PC-9 (cell line): ENCODE measurements around the gene C5orf15. TPM values are rescaled to one million over a fixed set of nuclear protein-coding genes. Genes with fewer than 3 reads are reported as not detected.

Source experiments
- Bru-seq: library from RNA; stranded (reverse); fragments of 400-500 nt; gene quantifications from one replicate; lab custom pipeline; 2021; lab: Mats Ljungman, UMichigan
- BruChase-seq, 2 experiments: library from RNA; stranded (reverse); fragments of 400-500 nt; gene quantifications; one replicate each; lab custom pipeline; 2021; lab: Mats Ljungman, UMichigan
- BruUV-seq: library from RNA; stranded (reverse); fragments of 400-500 nt; replicated peaks from 2 replicates; lab custom pipeline; 2021; lab: Mats Ljungman, UMichigan
- CTCF ChIA-PET: fragments of 300-600 bp; sonication (Branson Sonifier 250); formaldehyde crosslinking; loops from one replicate; lab custom pipeline; 2022; ENCODE audit warnings: antibody characterized with exemption; lab: Charles Lee
- POLR2A ChIA-PET: fragments of 300-600 bp; sonication (Branson Sonifier 250); formaldehyde crosslinking; loops from one replicate; lab custom pipeline; 2022; ENCODE audit warnings: antibody characterized with exemption; ENCODE audit not compliant: unreplicated experiment; lab: Charles Lee
- DNase-seq, 2 experiments: peaks; one replicate each; pipeline versions ENCODE4 v3.0.0 to v3.0.0-alpha.2; 2015 to 2022; ENCODE audit warnings: mixed read lengths in 1 of 2
- H2AFZ ChIP-seq: fragments of 200-600 bp; sonication (generic); 2 replicates; pipeline ENCODE4 v1.8.1; 2017; ENCODE audit warnings: antibody characterized with exemption
- H3F3A ChIP-seq: fragments of 200-600 bp; sonication (generic); 2 replicates; pipeline ENCODE4 v1.8.1; 2017; ENCODE audit warnings: antibody characterized with exemption, mild to moderate bottlenecking, low read depth; ENCODE audit not compliant: insufficient read depth
- H3K27ac ChIP-seq: fragments of 200-600 bp; sonication (generic); 2 replicates; pipeline ENCODE4 v1.6.1; 2016; ENCODE audit warnings: mixed run types
- H3K27me3 ChIP-seq: fragments of 200-600 bp; sonication (generic); 2 replicates; pipeline ENCODE4 v1.6.1; 2016; ENCODE audit warnings: low read depth, mixed run types; ENCODE audit not compliant: insufficient read depth
- H3K36me3 ChIP-seq: fragments of 200-600 bp; sonication (generic); 2 replicates; pipeline ENCODE4 v1.6.1; 2016; ENCODE audit warnings: low read depth, mixed run types
- H3K4me1 ChIP-seq: fragments of 200-600 bp; sonication (generic); replicated peaks from 2 replicates; pipeline ENCODE4 v1.6.1; 2016; ENCODE audit warnings: mixed run types; ENCODE audit not compliant: insufficient read depth
- H3K4me2 ChIP-seq: fragments of 200-600 bp; sonication (generic); 2 replicates; pipeline ENCODE4 v1.6.1; 2017; ENCODE audit warnings: mixed run types
- H3K4me3 ChIP-seq: fragments of 200-600 bp; sonication (generic); 2 replicates; pipeline ENCODE4 v1.6.1; 2016; ENCODE audit warnings: mixed run types
- H3K79me2 ChIP-seq: fragments of 200-600 bp; sonication (generic); 2 replicates; pipeline ENCODE4 v1.6.1; 2017; ENCODE audit warnings: low read depth, mixed run types
- H3K9me2 ChIP-seq: fragments of 200-600 bp; sonication (generic); 2 replicates; pipeline ENCODE4 v1.8.1; 2017; ENCODE audit warnings: mild to moderate bottlenecking; ENCODE audit not compliant: insufficient read depth
- H3K9me3 ChIP-seq: fragments of 200-600 bp; sonication (generic); 2 replicates; pipeline ENCODE4 v1.8.1; 2016; ENCODE audit warnings: low read depth; ENCODE audit not compliant: insufficient read depth
- H4K20me1 ChIP-seq: fragments of 200-600 bp; sonication (generic); 2 replicates; pipeline ENCODE4 v1.8.1; 2017; ENCODE audit not compliant: insufficient read depth
- EZH2 ChIP-seq: fragments of 200-600 bp; sonication (generic); IDR thresholded peaks from 2 replicates; pipeline ENCODE4 v1.8.0; 2017; ENCODE audit warnings: antibody characterized with exemption, low read depth
- intact Hi-C: fragments of 100-400 bp; cut with micrococcal nuclease; formaldehyde crosslinking; loops from one replicate; pipeline ENCODE4 v1.10.0; 2022; ENCODE audit not compliant: unreplicated experiment
- long read RNA-seq: library from polyadenylated mRNA; stranded (forward); transcript quantifications from one replicate; pipeline ENCODE4 v2.0.0, GENCODE V29; 2022
- total RNA-seq: library from RNA; stranded (reverse); gene quantifications from 2 replicates; pipeline ENCODE4 v1.2.3, GENCODE V29; 2021
- TF ChIP-seq, protein P1 (sequence below): fragments of 200-600 bp; sonication (generic); conservative IDR thresholded peaks from 2 replicates; pipeline ENCODE4 v1.6.1; 2017; ENCODE audit warnings: mixed run types, antibody characterized with exemption, mild to moderate bottlenecking, moderate library complexity

Gene C5orf15
- 24.4 and 45.0 TPM in 2 replicates for total RNA-seq
- Bru-seq, nascent RNA: percentile 81 among the genes with signal in this experiment
- BruChase-seq, experiment 1, labeled RNA remaining after a 2-hour chase: percentile 97 among the genes with signal in this experiment
- BruChase-seq, experiment 2, labeled RNA remaining after a 6-hour chase: percentile 94 among the genes with signal in this experiment
- long read RNA-seq, transcript C5orf15-201 (3 exons, 2,358 nt): major isoform, 134 of 138 reads
- long read RNA-seq, partial matches to known transcripts: 3 of 138 reads
- long read RNA-seq, other reads (novel, unspliced or antisense): 1 of 138 reads

DNA sequence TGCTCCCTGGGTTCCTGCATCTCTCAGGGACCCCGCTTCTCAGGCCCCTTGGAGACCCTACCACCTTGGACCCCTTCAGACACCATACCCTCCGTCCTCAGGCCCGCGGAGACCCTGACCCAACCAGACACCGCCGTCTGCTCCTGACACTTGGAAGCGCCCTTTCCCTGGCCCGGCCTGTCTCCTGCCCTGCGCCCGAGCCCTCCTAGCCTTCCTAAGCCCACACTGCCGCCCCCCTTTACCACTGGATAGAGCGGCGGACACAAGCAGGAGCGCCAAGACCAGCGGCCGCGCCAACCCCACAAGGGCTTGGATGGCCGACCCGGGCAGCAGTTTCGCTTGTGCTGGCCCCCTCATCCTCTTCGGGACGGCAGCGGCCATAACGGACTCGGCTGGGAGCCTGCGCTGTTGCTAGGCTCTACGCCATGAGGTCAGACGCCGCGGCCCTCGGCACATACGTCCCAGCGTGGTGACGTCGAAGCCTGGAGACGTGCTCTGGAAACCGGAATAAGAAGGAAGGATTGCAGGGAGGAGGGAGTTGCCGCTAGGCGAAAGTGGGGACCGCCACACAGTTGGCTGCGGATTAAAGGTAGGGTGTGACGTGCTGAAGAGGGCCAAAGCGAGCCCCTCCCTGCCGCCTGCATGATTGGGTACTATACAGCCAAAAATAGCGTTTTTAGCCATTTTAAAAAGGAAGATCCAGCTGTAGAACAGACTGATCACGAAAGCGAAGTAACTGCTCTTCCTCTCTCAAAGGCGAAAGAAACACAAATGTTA, at the start of gene C5orf15:
TSS of gene C5orf15 (minus strand) at position 422 of the 777 bp plus-strand sequence. CDS start at position 381, 41 bp downstream.
- Histone ChIP-seq H3K27ac (peak within 1 kb of the TSS; percentile 32), H3K9me3 (no peaks in the 10 kb centered on the region), H3K4me2 (peak within 1 kb of the TSS; percentile 87), H2AFZ (peak within 1 kb of the TSS; percentile 75), H3K79me2 (peaks cover 49% of the 10 kb centered on the region), H3K36me3 (peaks cover 14% of the 10 kb centered on the region; the same call in 1 of the 2 replicates), H3K27me3 (no peaks in the 10 kb centered on the region), H3K4me3 (peak within 1 kb of the TSS; percentile 74), H3F3A (peaks cover 39% of the 10 kb centered on the region), H4K20me1 (no peaks in the 10 kb centered on the region), H3K4me1 (peaks cover 16% of the 10 kb centered on the region; the same call in 1 of the 2 replicates), H3K9me2 (no peaks in the 10 kb centered on the region)
- DNase-seq: peak; percentile 87 to 93
- CTCF ChIA-PET: interaction anchor here (1.1 kb wide), 1 partner anchor 58 kb away, joined by 6 read pairs; no protein-coding TSS in a partner anchor
- no peak for TF ChIP-seq EZH2
- TF ChIP-seq, protein P1, sequence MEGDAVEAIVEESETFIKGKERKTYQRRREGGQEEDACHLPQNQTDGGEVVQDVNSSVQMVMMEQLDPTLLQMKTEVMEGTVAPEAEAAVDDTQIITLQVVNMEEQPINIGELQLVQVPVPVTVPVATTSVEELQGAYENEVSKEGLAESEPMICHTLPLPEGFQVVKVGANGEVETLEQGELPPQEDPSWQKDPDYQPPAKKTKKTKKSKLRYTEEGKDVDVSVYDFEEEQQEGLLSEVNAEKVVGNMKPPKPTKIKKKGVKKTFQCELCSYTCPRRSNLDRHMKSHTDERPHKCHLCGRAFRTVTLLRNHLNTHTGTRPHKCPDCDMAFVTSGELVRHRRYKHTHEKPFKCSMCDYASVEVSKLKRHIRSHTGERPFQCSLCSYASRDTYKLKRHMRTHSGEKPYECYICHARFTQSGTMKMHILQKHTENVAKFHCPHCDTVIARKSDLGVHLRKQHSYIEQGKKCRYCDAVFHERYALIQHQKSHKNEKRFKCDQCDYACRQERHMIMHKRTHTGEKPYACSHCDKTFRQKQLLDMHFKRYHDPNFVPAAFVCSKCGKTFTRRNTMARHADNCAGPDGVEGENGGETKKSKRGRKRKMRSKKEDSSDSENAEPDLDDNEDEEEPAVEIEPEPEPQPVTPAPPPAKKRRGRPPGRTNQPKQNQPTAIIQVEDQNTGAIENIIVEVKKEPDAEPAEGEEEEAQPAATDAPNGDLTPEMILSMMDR: no peak
- BruUV-seq: TSS peak; percentile 78
- POLR2A ChIA-PET: no interaction called here
- intact Hi-C loops: no loop called here

DNA sequence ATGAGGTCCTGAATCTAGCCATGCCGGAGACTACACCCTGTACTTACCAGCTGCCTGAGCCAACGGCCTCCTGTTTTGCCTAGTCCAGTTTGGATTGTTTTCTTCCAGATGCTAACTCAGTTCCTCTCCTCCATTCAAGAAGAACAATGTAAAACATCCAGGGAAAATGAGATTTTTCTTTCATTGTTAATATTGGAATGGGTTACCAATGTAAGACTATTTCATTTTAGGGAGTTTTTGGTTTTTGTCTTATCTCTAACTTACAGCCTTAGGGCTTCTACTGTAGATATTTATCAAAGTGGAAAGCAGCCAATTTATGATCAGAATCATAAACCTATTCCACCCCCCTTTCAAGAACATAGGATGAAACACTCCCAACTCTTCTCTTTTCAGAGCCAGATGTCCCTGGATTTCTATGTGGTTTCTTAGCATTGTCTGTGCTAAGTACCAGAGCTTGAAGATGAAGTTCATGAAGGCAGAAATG, 39.9 kb upstream of the C5orf15 start:
- TF ChIP-seq, protein P1: no peak
- TF ChIP-seq EZH2: no peak
- no peak overlapping the region for H2AFZ ChIP-seq
- ChIA-PET POLR2A (interaction anchor here (0.6 kb wide), 1 partner anchor 122 kb away, joined by 3 read pairs; no protein-coding TSS in a partner anchor), CTCF (no interaction called here)
- H3F3A ChIP-seq: peaks cover 15% of the 10 kb centered on the region; the same call in 1 of the 2 replicates
- H3K9me2 ChIP-seq: no peaks in the 10 kb centered on the region
- peaks cover 13% of the 10 kb centered on the region for H3K4me1 ChIP-seq
- peaks cover 36% of the 10 kb centered on the region for H3K79me2 ChIP-seq
- H3K4me2 ChIP-seq: no peak overlapping the region
- no TSS peak for BruUV-seq
- H3K36me3 ChIP-seq: no peaks in the 10 kb centered on the region
- H4K20me1 ChIP-seq: peaks cover 4% of the 10 kb centered on the region; the same call in 1 of the 2 replicates
- no peaks in the 10 kb centered on the region for H3K27me3 ChIP-seq
- H3K4me3 ChIP-seq: no peak overlapping the region
- no peak overlapping the region for H3K27ac ChIP-seq
- intact Hi-C loops: no loop called here
- DNase-seq: no peak
- H3K9me3 ChIP-seq: no peaks in the 10 kb centered on the region

DNA sequence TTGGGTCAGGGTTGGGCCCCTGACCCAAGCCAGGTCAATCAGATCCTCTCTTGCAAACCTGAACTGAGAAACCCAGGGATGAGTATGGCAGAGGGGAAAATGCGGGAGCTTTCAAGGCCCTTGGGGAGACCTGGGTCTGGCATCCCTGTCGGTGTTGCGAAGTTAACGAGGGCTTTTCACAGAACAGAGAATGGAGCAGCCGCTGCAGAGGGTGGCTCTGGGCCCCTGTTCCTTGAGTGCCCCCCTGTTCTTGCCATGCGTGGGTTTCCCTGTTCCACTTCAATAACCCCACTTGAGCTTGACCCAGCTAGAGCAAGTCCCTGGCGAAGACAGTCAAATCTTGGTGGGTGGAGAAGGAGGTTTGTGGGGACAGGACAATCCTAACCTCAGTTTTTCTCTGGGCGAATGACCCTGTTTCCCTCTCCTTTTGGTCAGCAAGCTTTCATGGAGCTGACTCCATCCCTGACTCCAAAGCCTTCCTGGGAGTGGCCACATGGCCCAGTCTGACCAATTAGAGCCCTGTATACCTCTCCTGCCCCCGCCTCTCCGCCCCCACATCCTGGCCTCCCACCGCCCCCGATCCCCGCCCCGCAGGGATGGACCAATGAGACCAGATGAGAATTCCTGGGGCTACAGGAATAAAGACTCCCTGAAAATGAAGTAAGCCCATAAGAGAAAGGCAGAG, 39.3 kb upstream of the C5orf15 start:
- H2AFZ ChIP-seq: no peak overlapping the region
- no peaks in the 10 kb centered on the region for H3K9me3 ChIP-seq
- H3K79me2 ChIP-seq: peaks cover 42% of the 10 kb centered on the region
- no peaks in the 10 kb centered on the region for H3K9me2 ChIP-seq
- POLR2A ChIA-PET: interaction anchor here (0.6 kb wide), 1 partner anchor 122 kb away, joined by 3 read pairs; no protein-coding TSS in a partner anchor
- H3F3A ChIP-seq: peaks cover 17% of the 10 kb centered on the region; the same call in 1 of the 2 replicates
- peaks cover 10% of the 10 kb centered on the region for H4K20me1 ChIP-seq
- no TSS peak for BruUV-seq
- CTCF ChIA-PET: no interaction called here
- TF ChIP-seq, protein P1: no peak
- no peak for TF ChIP-seq EZH2
- peaks cover 16% of the 10 kb centered on the region for H3K4me1 ChIP-seq
- intact Hi-C loops: no loop called here
- no peak overlapping the region for H3K27ac ChIP-seq
- H3K4me3 ChIP-seq: no peak overlapping the region
- H3K4me2 ChIP-seq: no peak overlapping the region
- no peaks in the 10 kb centered on the region for H3K27me3 ChIP-seq
- H3K36me3 ChIP-seq: no peaks in the 10 kb centered on the region
- DNase-seq: no peak
